ENCODE results near the gene VAC14. TPM values are rescaled to one million over a fixed set of nuclear protein-coding genes. Genes with fewer than 3 reads are reported as not detected.

Gene VAC14
- total RNA-seq, 1 experiment from 2014 or later, result 35.3 TPM

DNA sequence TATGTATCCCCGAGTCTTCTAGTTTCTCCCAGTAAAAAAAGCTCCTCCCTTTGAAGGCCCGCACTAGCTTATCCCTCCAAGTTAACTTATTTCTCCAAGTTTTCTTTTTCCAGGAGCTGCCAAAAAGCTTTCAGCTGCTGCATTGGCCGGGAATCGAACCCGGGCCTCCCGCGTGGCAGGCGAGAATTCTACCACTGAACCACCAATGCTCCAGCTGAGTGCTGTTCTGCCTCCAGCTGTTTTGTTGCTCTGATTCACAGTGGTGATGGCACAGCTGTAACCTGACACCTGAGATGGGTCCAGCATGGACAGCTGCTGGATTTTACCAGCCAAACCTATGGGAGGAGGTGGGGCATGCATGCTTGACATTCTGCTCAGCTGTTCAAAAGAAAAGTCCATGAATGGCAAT is 22.1 kb downstream of the VAC14 start:
- BruUV-seq (replicated peaks), result no TSS peak
- H3K4me1 ChIP-seq (ENCODE audit: control insufficient read depth in 1 of 2, insufficient read depth in 2 of 2, low read length in 2 of 2), result peaks cover 0 to 11% of the 10 kb centered on the region in 2 experiments; a peak in 3 of 4 replicates
- CTCF ChIA-PET, result interaction anchor here (0.9 kb wide), 1 partner anchor 11 kb away, joined by 4 read pairs; no protein-coding TSS in a partner anchor
- TF ChIP-seq CEBPB (IDR thresholded peaks at IDR 0.05; ENCODE audit: low read depth) (no peak), ELF1 (IDR thresholded peaks at IDR 0.05; ENCODE audit: borderline replicate concordance, low read depth) (no peak), FOSL1 (IDR thresholded peaks at IDR 0.05; ENCODE audit: low read depth) (no peak), ZFX (IDR thresholded peaks at IDR 0.05) (no peak), SIN3A (IDR thresholded peaks at IDR 0.05; ENCODE audit: low read depth) (peak; percentile 80), MAX (IDR thresholded peaks at IDR 0.05) (peak; percentile 84), YY1 (IDR thresholded peaks at IDR 0.05; ENCODE audit: extremely low read depth, insufficient replicate concordance, low read depth, low read length) (peak; percentile 73), RAD21 (IDR thresholded peaks at IDR 0.05; ENCODE audit: low read depth) (no peak), ATF3 (IDR thresholded peaks at IDR 0.05) (peak; percentile 98), POLR2AphosphoS5 (IDR thresholded peaks at IDR 0.05; ENCODE audit: low read depth, low read length) (peak; percentile 68), EZH2phosphoT487 (IDR thresholded peaks at IDR 0.05; ENCODE audit: borderline replicate concordance) (no peak), REST (IDR thresholded peaks at IDR 0.05; ENCODE audit: low read depth) (no peak), POLR2A (IDR thresholded peaks at IDR 0.05; ENCODE audit: borderline replicate concordance, extremely low read depth, insufficient read depth, insufficient read length) (no peak), CTCF (IDR thresholded peaks at IDR 0.05 in 2 of 3, conservative IDR thresholded peaks at IDR 0.05 in 1 of 3; ENCODE audit: borderline replicate concordance in 1 of 3, insufficient read depth in 1 of 3, low read depth in 2 of 3, low read length in 2 of 3) (no peak), EZH2 (IDR thresholded peaks at IDR 0.05) (no peak), TCF7L2 (IDR thresholded peaks at IDR 0.05; ENCODE audit: borderline replicate concordance, extremely low read depth, insufficient read depth, insufficient read length) (peak; percentile 43), CBX3 (IDR thresholded peaks at IDR 0.05; ENCODE audit: low read depth) (peak; percentile 92), JUND (IDR thresholded peaks at IDR 0.05) (peak; percentile 49), ZNF274 (IDR thresholded peaks at IDR 0.05; ENCODE audit: low read depth, low read length) (no peak), EGR1 (IDR thresholded peaks at IDR 0.05; ENCODE audit: low read depth) (no peak)
- TF ChIP-seq, protein P1, sequence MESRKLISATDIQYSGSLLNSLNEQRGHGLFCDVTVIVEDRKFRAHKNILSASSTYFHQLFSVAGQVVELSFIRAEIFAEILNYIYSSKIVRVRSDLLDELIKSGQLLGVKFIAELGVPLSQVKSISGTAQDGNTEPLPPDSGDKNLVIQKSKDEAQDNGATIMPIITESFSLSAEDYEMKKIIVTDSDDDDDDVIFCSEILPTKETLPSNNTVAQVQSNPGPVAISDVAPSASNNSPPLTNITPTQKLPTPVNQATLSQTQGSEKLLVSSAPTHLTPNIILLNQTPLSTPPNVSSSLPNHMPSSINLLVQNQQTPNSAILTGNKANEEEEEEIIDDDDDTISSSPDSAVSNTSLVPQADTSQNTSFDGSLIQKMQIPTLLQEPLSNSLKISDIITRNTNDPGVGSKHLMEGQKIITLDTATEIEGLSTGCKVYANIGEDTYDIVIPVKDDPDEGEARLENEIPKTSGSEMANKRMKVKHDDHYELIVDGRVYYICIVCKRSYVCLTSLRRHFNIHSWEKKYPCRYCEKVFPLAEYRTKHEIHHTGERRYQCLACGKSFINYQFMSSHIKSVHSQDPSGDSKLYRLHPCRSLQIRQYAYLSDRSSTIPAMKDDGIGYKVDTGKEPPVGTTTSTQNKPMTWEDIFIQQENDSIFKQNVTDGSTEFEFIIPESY (IDR thresholded peaks at IDR 0.05; ENCODE audit: extremely low read depth, insufficient replicate concordance, low read length), result peak; percentile 84

More for the DNA sequence above, 22.1 kb downstream of the VAC14 start:
- peaks cover 25 to 30% of the 10 kb centered on the region in 2 experiments for H3K36me3 ChIP-seq (ENCODE audit: control insufficient read depth in 1 of 2, insufficient read depth in 2 of 2, low read length in 2 of 2)
- H2AFZ ChIP-seq (ENCODE audit: low read depth, low read length, poor library complexity, severe bottlenecking), result no peak overlapping the region
- ATAC-seq, result peak; percentile 93
- H3K9me3 ChIP-seq (ENCODE audit: control insufficient read depth in 1 of 2, insufficient read depth in 1 of 2, low read depth in 1 of 2, low read length in 2 of 2), result no peaks in the 10 kb centered on the region; a peak in 1 of 4 replicates
- DNase-seq (ENCODE audit: low read depth, low spot score), result peak; percentile 81
- POLR2A ChIA-PET, result interaction anchor here (1.2 kb wide), 1 partner anchor 705 kb away, joined by 3 read pairs; no protein-coding TSS in a partner anchor
- intact Hi-C loops (cut with micrococcal nuclease), result loop anchor here (2.0 kb wide), 1 partner anchor 580 kb away; the partner anchor contains the start of gene CALB2
- no peak overlapping the region for H3K27ac ChIP-seq (ENCODE audit: low read depth, low read length)
- H3K9me2 ChIP-seq (ENCODE audit: insufficient read depth), result no peaks in the 10 kb centered on the region
- H3K4me3 ChIP-seq (replicated peaks in 1 of 2; ENCODE audit: low read depth in 1 of 2, low read length in 2 of 2), result no peak overlapping the region
- peaks cover 5% of the 10 kb centered on the region; the same call in 1 of the 2 replicates for H4K20me1 ChIP-seq (ENCODE audit: insufficient read depth)
- no peaks in the 10 kb centered on the region for H3K27me3 ChIP-seq (ENCODE audit: insufficient read depth, low read length)
- H3K4me2 ChIP-seq (ENCODE audit: low read length), result no peak overlapping the region
- H3K9ac ChIP-seq (ENCODE audit: low read length), result no peak overlapping the region
- H3K79me2 ChIP-seq (ENCODE audit: insufficient read depth, low read length), result no peaks in the 10 kb centered on the region
- RAD21 ChIA-PET (ENCODE audit: low non-redundant PET in 1 of 2, low total read pairs in 2 of 2, uncharacterized antibody in 2 of 2, unreplicated experiment in 2 of 2), result no interaction called here
